HL-60 (cell line): ENCODE results near the gene SH3PXD2A.
A peak's percentile ranks its signal among the peaks of the same experiment; 100 is the strongest.

Experiments
- DNase-seq, 2 experiments: peaks; one replicate each; pipeline ENCODE4 v3.0.0-alpha.2; 2010 to 2020; ENCODE audit warnings: low read depth in 1 of 2, low spot score in 1 of 2
- H3K27ac ChIP-seq: fragments of 250-450 bp; sonication (Bioruptor Pico); replicated peaks from 2 replicates; pipeline ENCODE4 v1.5.1; 2020; ENCODE audit warnings: mild to moderate bottlenecking, moderate library complexity
- H3K27me3 ChIP-seq: fragments of 250-450 bp; sonication (Bioruptor Pico); 2 replicates; pipeline ENCODE4 v1.5.1; 2021; ENCODE audit warnings: mild to moderate bottlenecking, moderate library complexity; ENCODE audit not compliant: insufficient read depth, poor library complexity, severe bottlenecking
- H3K4me3 ChIP-seq: replicated peaks from 2 replicates; pipeline ENCODE4 v1.5.1; 2011; ENCODE audit warnings: mild to moderate bottlenecking, control low read depth, low read length; ENCODE audit not compliant: insufficient read depth
- CTCF ChIP-seq: IDR thresholded peaks from one replicate; pipeline ENCODE4 v1.5.1; 2011; ENCODE audit warnings: low read length, control low read depth, inconsistent platforms; ENCODE audit not compliant: insufficient read depth
- GABPA ChIP-seq: IDR thresholded peaks from 2 replicates; pipeline ENCODE4 v1.6.1; 2012; ENCODE audit warnings: low read depth
- POLR2AphosphoS5 ChIP-seq: IDR thresholded peaks from 2 replicates; pipeline ENCODE4 v1.6.1; 2012; ENCODE audit warnings: low read depth
- REST ChIP-seq: IDR thresholded peaks from 2 replicates; pipeline ENCODE4 v1.6.1; 2012; ENCODE audit warnings: low read depth; ENCODE audit not compliant: insufficient replicate concordance
- SPI1 ChIP-seq: IDR thresholded peaks from 2 replicates; pipeline ENCODE4 v1.6.1; 2012; ENCODE audit warnings: low read depth, mild to moderate bottlenecking, borderline replicate concordance

Gene SH3PXD2A

GRCh38 chr10:103583871-103584215 lies 271.5 kb downstream of the SH3PXD2A start:
- no peak for DNase-seq
- TF ChIP-seq SPI1 (no peak), REST (no peak), CTCF (no peak), POLR2AphosphoS5 (no peak), GABPA (no peak)
- Histone ChIP-seq H3K4me3 (peak overlapping the region; percentile 43; the same call in 1 of the 2 replicates), H3K27me3 (peaks cover 3% of the 10 kb centered on the region), H3K27ac (no peak overlapping the region)

- H3K27ac ChIP-seq, result no peak overlapping the region
- DNase-seq, result no peak
- peaks cover 3% of the 10 kb centered on the region for H3K27me3 ChIP-seq
- no peak for TF ChIP-seq POLR2AphosphoS5
- no peak for TF ChIP-seq CTCF
- no peak for TF ChIP-seq REST
- TF ChIP-seq SPI1, result no peak
- no peak for TF ChIP-seq GABPA
- no peak overlapping the region for H3K4me3 ChIP-seq
Measured at GRCh38 chr10:103582331-103583123, 272.8 kb downstream of the SH3PXD2A start.

GRCh38 chr10:103581499-103581898 lies 273.9 kb downstream of the SH3PXD2A start:
- H3K27ac ChIP-seq, result no peak overlapping the region
- DNase-seq, result no peak
- H3K4me3 ChIP-seq, result no peak overlapping the region
- peaks cover 3% of the 10 kb centered on the region for H3K27me3 ChIP-seq
- TF ChIP-seq CTCF, result no peak
- TF ChIP-seq POLR2AphosphoS5, result no peak
- no peak for TF ChIP-seq REST
- TF ChIP-seq GABPA, result no peak
- TF ChIP-seq SPI1, result no peak
